ENCODE data around the gene PEX6.
"Not testable (repeated sequence)": the region's sequence is repeated elsewhere in the genome, so short reads cannot be mapped to it uniquely, and the experiment has no call there.

PEX6 gene

GRCh38 chr6:42978839-42979522 is at the start of gene PEX6:
Gene PEX6 (minus strand): TSS chr6:42979181. CDS start chr6:42979150, 31 bp downstream.
- DNase-seq, result peak; percentile 61

- DNase-seq, result no peak
Measured at GRCh38 chr6:43026365-43026764, 47.4 kb upstream of the PEX6 start.

- no peak for DNase-seq
Measured at GRCh38 chr6:43024436-43024835, 45.5 kb upstream of the PEX6 start.

- DNase-seq, result peak; percentile 36
Measured at GRCh38 chr6:43021270-43022047, 42.5 kb upstream of the PEX6 start, which contains the start of gene RRP36. Gene RRP36 (plus strand): TSS chr6:43021623. CDS start chr6:43021655, 32 bp downstream.

- no peak for DNase-seq
Measured at GRCh38 chr6:43020847-43021246, 41.9 kb upstream of the PEX6 start.

- no peak for DNase-seq
Measured at GRCh38 chr6:43020052-43020705, 41.2 kb upstream of the PEX6 start.

- DNase-seq, result no peak
Measured at GRCh38 chr6:43019152-43019551, 40.2 kb upstream of the PEX6 start.

- DNase-seq, result no peak
Measured at GRCh38 chr6:43016943-43017334, 38.0 kb upstream of the PEX6 start.

GRCh38 chr6:43016176-43016942 is 37.4 kb upstream of the PEX6 start:
- no peak for DNase-seq

GRCh38 chr6:43014434-43014909 is 35.5 kb upstream of the PEX6 start:
- no peak for DNase-seq

- peak; percentile 98 for DNase-seq
Measured at GRCh38 chr6:43013843-43014433, 35.0 kb upstream of the PEX6 start, which contains the start of the genes KLHDC3 and MEA1. Gene KLHDC3 (plus strand): TSS chr6:43014249. CDS start chr6:43017193, 2,944 bp downstream. Gene MEA1 (minus strand): TSS chr6:43013946. CDS start chr6:43013813, 133 bp downstream.

GRCh38 chr6:43013097-43013842 is 34.3 kb upstream of the PEX6 start:
- no peak for DNase-seq

- DNase-seq, result no peak
Measured at GRCh38 chr6:43012364-43012763, 33.4 kb upstream of the PEX6 start.

GRCh38 chr6:43011207-43011606 is 32.2 kb upstream of the PEX6 start:
- DNase-seq, result no peak

GRCh38 chr6:43009124-43009523 is 30.1 kb upstream of the PEX6 start:
- no peak for DNase-seq

GRCh38 chr6:43007126-43007525 is 28.1 kb upstream of the PEX6 start:
- no peak for DNase-seq

- no peak for DNase-seq
Measured at GRCh38 chr6:43006251-43006650, 27.3 kb upstream of the PEX6 start.

- DNase-seq, result no peak
Measured at GRCh38 chr6:43005844-43006243, 26.9 kb upstream of the PEX6 start.

- no peak for DNase-seq
Measured at GRCh38 chr6:43001843-43002242, 22.9 kb upstream of the PEX6 start.

GRCh38 chr6:42998205-42998604 is 19.2 kb upstream of the PEX6 start:
- DNase-seq, result not testable (repeated sequence)

- no peak for DNase-seq
Measured at GRCh38 chr6:42996513-42996912, 17.5 kb upstream of the PEX6 start.
